Measurements from ENCODE around the gene FAM184A. TPM values are rescaled to one million over a fixed set of nuclear protein-coding genes. Genes with fewer than 3 reads are reported as not detected.

The FAM184A gene
- total and polyA plus RNA-seq, 10 of the 15 experiments (the other 5 are each of a cell fraction or from before 2014, with no cell fraction given) = 0.15 to 0.23 TPM; not detected in 8

- intact Hi-C loops (cut with micrococcal nuclease; ENCODE audit: unreplicated experiment) (no loop called here), in situ Hi-C loops (cut with MboI) (no loop called here)
- FAIRE-seq = no peak
- Histone ChIP-seq H3K4me3 (no peak overlapping the region), H3K79me2 (ENCODE audit: control insufficient read depth, insufficient read depth, low read length) (no peaks in the 10 kb centered on the region), H3K9ac (ENCODE audit: control insufficient read depth, insufficient read depth, low read length) (no peak overlapping the region), H2AFZ (ENCODE audit: control insufficient read depth, low read depth, low read length) (no peak overlapping the region), H3K4me2 (ENCODE audit: control insufficient read depth, insufficient read depth) (no peak overlapping the region), H4K20me1 (ENCODE audit: control insufficient read depth, insufficient read depth) (no peaks in the 10 kb centered on the region), H3K4me1 (ENCODE audit: control insufficient read depth, insufficient read depth, low read length) (no peaks in the 10 kb centered on the region), H3K27me3 (replicated peaks in 1 of 2; ENCODE audit: control insufficient read depth in 2 of 2, insufficient read depth in 2 of 2, low read length in 1 of 2) (no peaks in the 10 kb centered on the region), H3K27ac (ENCODE audit: control insufficient read depth, insufficient read depth) (no peak overlapping the region), H3K9me3 (replicated peaks; ENCODE audit: control insufficient read depth, insufficient read depth, low read length) (no peaks in the 10 kb centered on the region), H3K36me3 (ENCODE audit: control insufficient read depth in 2 of 2, insufficient read depth in 2 of 2, low read length in 1 of 2) (no peaks in the 10 kb centered on the region)
- RAD21 ChIA-PET (ENCODE audit: unreplicated experiment) = no interaction called here
- 46% methylated on average over 6 of the region's 6 CpGs for WGBS (ENCODE audit: insufficient coverage, insufficient replicate concordance, low lambda C conversion rate, missing lambda C conversion rate)
- CTCF ChIA-PET = no interaction called here
- no peak for ATAC-seq
- BruUV-seq (replicated peaks) = no TSS peak
- TF ChIP-seq SUZ12 (IDR thresholded peaks at IDR 0.05; ENCODE audit: unreplicated experiment) (no peak), ZBTB11 (CRISPR knock-in tag; IDR thresholded peaks at IDR 0.05) (no peak), KAT2A (conservative IDR thresholded peaks at IDR 0.05; ENCODE audit: control insufficient read depth, low read depth, low read length) (no peak)
- POLR2A ChIA-PET = no interaction called here
- no peak for DNase-seq (ENCODE audit: low read depth, low spot score)
- SMC1A ChIA-PET (ENCODE audit: uncharacterized antibody, unreplicated experiment) = no interaction called here
These were observed 43.0 kb downstream of the FAM184A start for GRCh38 chr6:119035459-119035858.

GRCh38 chr6:119034827-119035458 is 43.5 kb downstream of the FAM184A start:
- no peak for DNase-seq (ENCODE audit: low read depth, low spot score)
- Histone ChIP-seq H3K36me3 (ENCODE audit: control insufficient read depth in 2 of 2, insufficient read depth in 2 of 2, low read length in 1 of 2) (no peaks in the 10 kb centered on the region), H3K27me3 (replicated peaks in 1 of 2; ENCODE audit: control insufficient read depth in 2 of 2, insufficient read depth in 2 of 2, low read length in 1 of 2) (no peaks in the 10 kb centered on the region), H3K9ac (ENCODE audit: control insufficient read depth, insufficient read depth, low read length) (no peak overlapping the region), H3K4me2 (ENCODE audit: control insufficient read depth, insufficient read depth) (no peak overlapping the region), H3K4me3 (no peak overlapping the region), H3K79me2 (ENCODE audit: control insufficient read depth, insufficient read depth, low read length) (no peaks in the 10 kb centered on the region), H3K27ac (ENCODE audit: control insufficient read depth, insufficient read depth) (no peak overlapping the region), H2AFZ (ENCODE audit: control insufficient read depth, low read depth, low read length) (no peak overlapping the region), H3K9me3 (replicated peaks; ENCODE audit: control insufficient read depth, insufficient read depth, low read length) (no peaks in the 10 kb centered on the region), H4K20me1 (ENCODE audit: control insufficient read depth, insufficient read depth) (no peaks in the 10 kb centered on the region), H3K4me1 (ENCODE audit: control insufficient read depth, insufficient read depth, low read length) (no peaks in the 10 kb centered on the region)
- in situ Hi-C loops (cut with MboI) (no loop called here), intact Hi-C loops (cut with micrococcal nuclease; ENCODE audit: unreplicated experiment) (no loop called here)
- SMC1A ChIA-PET (ENCODE audit: uncharacterized antibody, unreplicated experiment) = no interaction called here
- 44% methylated on average over 6 of the region's 6 CpGs for WGBS (ENCODE audit: insufficient coverage, insufficient replicate concordance, low lambda C conversion rate, missing lambda C conversion rate)
- ATAC-seq = no peak
- RAD21 ChIA-PET (ENCODE audit: unreplicated experiment) = no interaction called here
- no peak for TF ChIP-seq BRCA1 (IDR thresholded peaks at IDR 0.05; ENCODE audit: low read depth, low read length)
- TF ChIP-seq ZNF687 (IDR thresholded peaks at IDR 0.05) = no peak
- POLR2A ChIA-PET = no interaction called here
- CTCF ChIA-PET = no interaction called here
- FAIRE-seq = no peak
- BruUV-seq (replicated peaks) = no TSS peak

All from GM12878 (cell line).